SKM-1 (cell line): ENCODE results near the gene TCF12.
"Not testable (repeated sequence)": the region's sequence is repeated elsewhere in the genome, so short reads cannot be mapped to it uniquely, and the experiment has no call there.

Experiments used
- DNase-seq: peaks from one replicate; lab custom pipeline; 2025; ENCODE audit not compliant: unreplicated experiment; lab: John Stamatoyannopoulos, UW

Gene TCF12

DNA sequence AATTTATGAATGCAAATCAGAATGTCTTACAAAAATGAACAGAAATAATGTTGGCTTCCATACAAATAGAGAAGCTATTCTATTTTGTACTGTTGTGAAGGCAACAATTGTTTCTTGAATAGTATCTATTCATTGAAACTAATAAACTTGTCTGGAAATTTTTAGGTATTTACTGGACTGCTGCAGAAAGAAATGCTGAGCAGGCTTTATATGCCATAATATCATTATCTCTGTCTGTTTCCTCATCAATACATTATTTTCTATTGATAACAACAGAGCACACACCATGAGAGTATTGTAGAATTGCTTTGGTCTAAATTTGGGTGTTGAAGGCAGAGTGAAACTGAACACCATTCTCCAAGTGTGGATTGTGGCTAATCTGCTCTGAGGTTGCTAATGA lies 241.3 kb downstream of the TCF12 start:
- no peak for DNase-seq

DNA sequence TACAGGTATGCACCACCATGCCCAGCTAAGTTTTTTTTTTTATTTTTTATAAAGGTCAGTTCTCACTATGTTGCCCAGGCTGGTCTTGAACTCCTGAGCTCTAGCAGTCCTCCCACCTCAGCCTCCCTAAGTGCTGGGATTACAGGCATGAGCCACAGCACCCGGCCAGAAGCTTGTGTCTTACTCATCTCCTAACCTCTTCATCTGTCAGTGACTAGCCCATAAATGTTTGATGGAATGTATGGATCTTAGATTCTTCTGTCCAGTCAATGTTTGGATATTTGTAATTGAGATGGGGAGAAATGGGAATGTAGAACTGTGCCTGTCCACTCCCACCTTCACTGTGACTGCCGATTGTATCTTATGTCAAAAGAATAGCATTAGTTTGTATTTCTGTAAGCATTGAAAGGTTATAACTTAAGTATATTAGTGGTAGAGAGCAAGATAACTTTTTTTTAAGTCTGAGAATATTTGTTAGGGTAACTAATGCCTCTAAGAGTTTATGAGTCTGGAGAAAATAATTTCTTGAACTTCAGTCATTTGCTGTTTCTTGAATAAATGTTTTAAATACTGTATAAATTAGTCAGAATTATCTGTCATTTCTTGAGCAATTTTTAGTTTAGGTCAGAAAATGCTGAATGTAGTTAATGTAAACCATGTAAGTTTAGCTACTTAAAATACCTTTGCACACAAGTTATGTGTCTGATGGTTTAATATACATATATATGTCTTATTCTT lies 242.5 kb downstream of the TCF12 start:
- DNase-seq = no peak

DNA sequence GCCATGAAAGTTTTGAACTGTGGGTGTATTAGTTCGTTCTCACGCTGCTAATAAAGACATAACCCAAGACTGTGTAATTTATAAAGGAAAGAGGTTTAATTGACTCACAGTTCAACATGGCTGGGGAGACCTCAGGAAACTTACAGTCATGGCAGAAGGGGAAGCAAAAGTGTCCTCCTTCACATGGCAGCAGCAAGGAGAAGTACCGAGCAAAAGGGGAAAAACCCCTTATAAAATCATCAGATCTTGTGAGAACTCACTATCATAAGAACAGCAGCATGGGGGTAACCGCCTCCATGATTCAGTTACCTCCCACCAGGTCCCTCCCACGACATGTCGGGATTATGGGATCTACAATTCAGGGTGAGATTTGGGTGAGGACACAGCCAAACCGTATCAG lies 245.8 kb downstream of the TCF12 start:
- DNase-seq = not testable (repeated sequence)

DNA sequence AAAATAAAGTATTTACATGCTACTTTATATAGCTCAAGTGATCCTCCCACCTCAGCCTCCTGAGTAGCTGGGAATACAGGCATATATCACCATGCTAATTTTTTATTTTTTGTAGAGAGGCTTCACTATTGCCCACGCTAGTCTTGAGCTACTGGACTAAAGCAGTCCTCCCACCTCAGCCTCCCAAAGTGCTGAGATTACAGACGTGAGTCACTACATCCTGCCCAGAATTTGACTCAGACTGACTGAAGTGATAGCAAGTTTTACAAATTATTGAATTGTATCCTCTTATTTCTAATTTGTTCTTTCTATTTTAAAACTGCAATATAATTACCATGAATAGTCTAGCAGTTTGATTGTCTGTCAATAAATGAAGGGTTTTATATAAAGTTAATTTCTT lies 247.5 kb downstream of the TCF12 start:
- DNase-seq = no peak

DNA sequence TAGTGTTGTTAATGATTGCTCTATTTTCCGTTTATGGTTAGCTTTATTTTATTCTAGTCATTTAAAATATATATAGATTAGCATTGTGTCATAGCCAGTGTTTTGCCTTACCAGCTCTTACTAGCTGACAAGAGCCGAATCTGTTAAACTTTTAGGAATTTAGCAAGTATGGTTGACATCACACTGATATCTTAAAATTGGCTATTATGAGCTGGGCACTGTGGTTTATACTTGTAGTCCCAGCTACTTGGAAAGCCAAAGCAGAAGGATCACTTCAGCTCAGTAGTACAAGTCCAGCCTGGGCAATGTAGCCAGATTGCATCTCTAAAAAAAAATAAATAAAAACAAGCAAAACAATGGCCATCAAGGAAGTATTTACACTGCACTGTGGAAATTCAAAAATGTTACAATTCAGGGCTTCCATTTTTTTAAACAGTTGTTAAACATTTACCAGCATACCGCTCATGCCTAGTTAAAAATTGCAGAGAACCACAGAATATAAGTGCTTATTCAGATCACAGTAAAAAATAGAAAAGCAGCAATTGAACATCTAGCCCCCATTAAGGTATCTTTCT lies 249.5 kb downstream of the TCF12 start:
- DNase-seq = no peak

DNA sequence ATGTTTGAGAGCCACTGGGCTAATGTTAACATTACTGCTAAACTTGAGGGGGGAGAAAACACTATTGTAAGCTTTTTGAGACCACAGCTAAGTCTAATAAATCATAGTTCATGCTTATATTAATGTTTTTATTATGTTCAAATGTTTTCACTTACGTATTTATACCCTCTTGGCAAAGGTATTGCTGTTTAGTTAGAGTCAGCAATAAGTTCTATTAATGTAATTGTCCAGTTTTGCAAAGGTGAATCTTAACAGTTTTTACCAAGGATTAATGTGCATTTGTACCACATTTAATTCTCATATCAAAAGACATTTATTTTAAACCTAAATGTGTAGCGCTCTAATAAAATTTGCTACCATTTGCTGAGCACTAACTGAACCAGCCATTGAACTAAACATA lies 251.2 kb downstream of the TCF12 start:
- no peak for DNase-seq

DNA sequence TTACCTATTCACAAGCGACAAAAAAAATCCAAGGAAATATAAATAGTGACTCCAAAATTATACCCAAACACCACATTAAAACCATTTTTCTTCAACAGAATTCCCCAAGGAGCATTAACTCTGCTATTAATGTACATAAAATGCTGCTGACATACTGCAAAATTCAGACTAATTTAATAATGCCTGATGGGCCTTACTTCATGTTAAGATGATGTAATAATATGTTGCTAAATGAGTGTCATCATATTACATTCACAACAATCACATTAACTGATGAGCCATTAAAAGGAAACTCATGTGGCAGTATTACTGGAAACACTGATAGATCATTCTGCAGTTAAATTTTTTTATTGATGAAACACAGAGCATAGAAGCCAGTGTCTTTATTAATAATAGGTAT lies 253.0 kb downstream of the TCF12 start:
- DNase-seq = no peak

DNA sequence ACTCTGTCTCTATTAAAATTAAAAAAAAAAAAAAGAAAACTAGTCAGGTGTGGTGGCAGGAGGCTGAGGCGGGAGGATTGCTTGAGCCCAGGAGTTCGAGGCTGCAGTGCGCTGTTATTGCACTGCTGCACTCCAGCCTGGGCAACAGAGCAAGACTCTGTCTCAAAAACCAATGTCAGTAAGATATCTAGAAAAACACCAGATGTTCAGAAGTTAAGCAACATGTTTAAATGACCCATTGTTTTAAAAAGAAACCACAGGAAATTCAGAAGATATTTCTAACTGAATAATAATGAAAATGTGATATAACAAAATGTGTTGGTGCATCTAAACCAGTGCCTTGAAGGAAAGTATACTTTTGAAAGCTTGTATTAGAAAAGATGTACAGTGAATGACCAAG lies 254.5 kb downstream of the TCF12 start:
- no peak for DNase-seq

DNA sequence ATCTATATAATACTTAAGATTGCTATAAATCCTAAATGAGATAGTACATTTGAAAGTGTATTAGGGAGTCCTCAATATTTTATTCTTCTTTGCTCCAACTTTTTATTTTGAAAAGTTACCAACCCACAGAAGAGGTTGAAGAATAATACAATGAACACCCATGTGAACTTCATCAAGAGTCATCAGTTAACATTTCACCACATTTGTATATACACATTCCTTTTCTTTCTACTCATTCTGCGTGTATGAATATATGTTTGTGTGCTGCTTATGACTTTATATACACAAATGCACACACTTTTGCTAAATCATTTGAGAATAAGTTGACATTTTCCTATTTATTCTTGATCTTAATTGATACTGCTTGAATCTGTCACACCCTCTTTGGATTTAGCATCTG lies 264.6 kb downstream of the TCF12 start:
- no peak for DNase-seq

DNA sequence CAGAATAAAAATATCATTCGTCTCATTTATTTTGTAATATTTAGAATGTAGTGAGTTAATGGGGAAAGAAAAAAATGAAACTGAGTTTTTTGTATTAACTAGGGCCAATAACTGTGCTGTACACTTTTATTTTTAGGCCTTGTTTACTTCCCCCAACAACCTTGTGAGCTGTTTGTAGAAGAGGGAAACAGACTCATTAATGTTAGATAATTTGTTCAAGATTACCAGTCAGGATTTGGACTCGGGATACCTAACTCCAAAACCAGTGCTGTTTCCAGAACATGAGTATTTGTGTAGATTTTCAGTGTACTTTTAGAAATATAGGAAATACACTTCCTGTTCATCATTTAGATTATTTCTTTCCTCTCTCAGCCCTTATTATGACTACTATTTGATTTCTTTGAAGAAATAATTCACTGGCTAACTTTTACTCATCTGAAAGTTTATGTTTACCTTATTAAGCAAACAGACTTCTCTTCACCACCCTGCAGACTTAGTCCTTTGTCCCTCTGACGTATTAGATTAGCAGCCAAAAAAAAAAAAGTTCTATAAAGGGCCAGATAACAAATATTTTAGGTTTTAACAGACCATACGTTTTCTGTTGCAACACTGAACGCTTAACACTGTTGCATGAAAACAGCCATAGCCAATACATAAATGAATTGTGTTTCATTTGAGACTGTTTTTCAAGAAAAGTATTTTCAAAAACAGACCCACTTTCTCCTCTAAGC lies 265.3 kb downstream of the TCF12 start:
- DNase-seq = no peak

DNA sequence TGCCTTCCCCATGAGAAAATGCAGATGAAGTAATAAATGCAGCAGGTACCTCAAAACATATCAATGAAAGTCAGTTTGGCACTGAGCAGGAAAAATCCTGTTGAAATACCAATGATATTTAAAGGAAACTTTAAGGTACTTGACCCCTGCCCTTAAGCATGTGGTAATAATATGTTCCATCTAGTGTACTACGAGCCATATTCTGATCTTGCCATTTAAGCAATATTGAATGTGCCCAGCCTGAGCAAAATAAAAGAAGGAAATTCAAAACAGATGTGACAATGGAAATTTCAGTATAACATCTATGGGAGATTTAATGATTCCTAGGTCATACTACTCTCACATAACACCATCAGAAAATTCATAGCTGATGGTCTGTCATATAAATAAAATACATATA lies 266.1 kb downstream of the TCF12 start:
- no peak for DNase-seq

DNA sequence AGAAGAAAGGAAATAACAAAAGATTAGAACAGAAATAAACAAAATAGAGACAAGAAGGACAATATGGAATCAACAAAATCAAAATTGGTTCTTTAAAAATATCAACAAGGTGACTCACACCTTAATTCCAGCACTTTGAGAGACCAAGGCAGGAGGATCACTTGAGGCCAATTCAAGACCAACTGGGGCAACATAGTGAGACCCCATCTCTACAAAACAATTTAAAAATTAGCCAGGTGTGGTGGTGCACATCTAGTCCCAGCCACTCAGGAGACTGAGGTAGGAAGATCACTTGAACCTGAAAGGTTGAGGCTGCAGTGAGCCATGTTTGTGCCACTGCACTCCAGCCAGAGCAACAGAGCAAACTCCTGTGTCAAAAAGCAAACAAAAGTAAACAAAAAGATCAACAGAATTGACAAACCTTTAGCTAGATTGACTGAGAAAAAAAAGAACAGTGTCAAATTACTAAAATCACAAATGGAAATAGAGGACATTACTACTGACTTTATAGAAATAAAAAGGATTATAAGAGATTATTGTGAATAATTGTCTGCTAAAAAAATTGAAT lies 267.1 kb downstream of the TCF12 start:
- DNase-seq = no peak

DNA sequence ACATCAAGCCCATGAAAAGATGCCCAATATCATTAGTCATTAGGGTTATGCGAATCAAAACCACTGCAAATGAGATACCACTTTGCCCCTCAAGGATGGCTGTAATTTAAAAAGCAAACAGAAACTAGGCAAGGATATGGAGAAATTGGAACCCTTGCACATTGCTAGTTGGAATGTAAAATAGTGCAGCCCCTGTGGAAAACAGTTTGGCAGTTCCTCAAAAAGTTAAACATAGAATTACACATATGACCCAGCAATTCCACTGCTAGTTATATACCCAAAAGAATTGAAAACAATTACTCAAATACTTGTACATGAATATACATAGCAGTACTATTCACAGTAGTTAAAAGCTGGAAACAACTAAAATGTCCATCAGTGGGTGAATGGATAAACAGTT lies 271.0 kb downstream of the TCF12 start:
- DNase-seq = no peak

DNA sequence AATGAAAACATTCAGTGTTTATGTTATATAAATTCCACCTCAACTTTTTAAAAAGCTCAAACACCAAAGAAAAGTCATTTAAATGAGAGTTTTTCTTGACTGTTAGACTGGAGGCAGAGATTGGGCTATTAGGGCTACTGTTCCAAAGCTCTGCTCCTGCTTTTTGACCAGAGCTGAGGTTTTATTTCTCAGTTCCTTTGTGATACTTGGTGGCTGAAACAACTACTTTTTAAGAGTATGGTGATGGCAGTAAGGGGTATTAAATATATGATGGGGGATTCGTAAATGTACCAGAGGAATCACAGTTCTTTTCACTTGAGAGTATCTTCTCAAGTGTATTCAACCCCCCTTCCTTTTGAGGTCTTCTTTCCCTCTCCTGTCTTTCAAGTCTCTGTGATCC lies 271.8 kb downstream of the TCF12 start:
- no peak for DNase-seq

DNA sequence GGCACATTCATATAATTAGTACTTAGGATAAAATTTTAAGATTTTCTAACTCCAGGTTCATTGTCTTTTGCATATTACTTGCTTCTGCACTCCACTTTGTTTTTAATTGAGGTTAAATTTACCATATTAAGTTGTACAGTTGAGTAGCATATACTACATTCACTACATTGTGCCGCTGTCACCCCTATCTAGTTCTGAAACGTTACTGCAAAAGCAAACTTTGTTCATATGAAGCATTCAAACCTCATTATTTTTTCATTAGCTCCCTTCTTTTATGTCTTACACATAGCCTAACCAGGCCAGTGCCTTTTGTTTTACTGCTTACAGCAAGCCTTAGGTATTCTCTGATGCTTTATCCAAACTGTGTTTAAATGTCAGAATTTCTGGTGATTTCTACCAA lies 274.7 kb downstream of the TCF12 start:
- no peak for DNase-seq

DNA sequence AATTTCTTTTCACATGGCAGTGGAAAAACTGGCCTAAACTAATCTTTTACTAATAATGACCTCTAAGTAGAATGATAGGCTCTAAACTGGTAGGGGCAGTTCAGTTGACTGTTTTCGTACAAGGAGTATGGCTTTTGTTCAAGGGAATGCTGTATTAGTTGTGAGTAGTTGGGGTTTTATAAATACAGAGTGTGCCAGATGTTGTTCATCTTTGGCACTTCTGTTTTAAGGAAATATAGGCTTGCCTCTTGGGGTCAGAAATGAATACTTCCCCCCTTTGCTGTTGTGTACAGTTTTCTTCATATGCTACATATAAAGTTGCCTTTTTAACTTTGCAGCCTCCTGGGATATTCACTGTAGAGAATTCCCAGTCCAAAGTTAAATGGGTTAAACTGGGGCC lies 276.9 kb downstream of the TCF12 start:
- DNase-seq = no peak

DNA sequence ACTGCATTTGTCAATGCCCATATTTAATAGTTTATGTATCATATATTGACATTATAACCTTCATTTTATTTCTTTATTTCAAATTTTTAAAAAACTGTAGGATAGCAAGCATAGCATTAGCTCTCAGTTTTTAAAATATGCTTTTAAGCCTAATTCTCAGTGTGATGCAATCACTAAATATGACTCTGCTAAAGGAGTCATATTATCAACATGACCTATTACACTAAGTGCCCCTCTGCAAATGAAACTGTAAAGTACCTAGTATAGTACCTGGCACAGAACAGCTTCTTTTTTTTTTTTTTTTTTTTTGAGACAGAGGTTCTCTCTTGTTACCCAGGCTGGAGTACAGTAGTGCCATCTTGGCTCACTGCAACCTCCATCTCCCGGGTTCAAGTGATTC lies 278.4 kb downstream of the TCF12 start:
- DNase-seq = no peak

DNA sequence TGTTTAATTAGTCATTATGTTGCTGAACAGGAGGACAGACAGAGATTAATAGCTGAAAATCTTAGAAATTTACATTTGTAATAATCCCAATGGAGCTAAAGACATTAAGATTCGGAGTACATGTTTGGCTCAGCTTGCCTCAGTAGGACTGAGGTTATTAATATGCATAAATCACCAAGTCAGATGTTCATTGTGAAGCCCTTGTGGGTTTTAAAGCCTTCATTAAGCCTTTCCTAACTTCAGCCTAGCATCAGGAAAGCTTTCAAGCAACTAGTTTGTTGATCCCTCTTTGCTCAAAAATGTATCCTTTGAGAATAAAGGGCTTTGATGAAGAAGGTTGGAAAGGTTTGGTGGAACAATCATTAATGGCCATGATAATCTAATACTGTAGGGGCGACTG lies 279.7 kb downstream of the TCF12 start:
- no peak for DNase-seq

DNA sequence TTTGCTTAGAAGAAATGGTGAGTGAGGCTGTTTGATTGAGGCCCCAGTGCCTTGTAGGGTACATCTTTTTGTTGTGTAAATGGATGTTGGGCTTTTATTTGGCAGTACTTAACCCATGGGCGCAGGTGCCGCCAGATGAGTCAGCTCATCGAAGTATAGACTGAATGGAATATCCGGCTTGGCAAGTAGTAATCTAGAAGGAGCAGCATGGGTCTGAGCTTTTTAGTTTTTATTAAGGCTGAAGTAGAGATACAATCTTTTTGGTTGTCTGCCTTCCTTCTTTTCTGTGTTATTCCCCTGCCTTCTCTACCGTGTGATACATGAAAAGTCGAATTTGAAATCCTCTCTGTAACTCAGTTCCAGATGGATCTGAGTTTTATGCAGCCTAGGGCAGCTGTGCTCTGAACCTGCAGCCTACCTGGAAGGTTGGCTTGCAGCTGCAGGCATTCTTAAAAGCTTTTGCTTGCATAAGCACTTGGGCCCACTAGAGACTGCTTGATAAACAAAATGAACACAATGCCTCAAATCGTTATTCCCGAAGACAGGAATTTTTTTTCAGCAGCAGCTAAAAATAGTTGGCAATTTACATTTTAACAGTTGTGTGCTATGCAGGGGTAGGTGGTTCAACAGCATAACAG lies 280.3 kb downstream of the TCF12 start:
- no peak for DNase-seq

DNA sequence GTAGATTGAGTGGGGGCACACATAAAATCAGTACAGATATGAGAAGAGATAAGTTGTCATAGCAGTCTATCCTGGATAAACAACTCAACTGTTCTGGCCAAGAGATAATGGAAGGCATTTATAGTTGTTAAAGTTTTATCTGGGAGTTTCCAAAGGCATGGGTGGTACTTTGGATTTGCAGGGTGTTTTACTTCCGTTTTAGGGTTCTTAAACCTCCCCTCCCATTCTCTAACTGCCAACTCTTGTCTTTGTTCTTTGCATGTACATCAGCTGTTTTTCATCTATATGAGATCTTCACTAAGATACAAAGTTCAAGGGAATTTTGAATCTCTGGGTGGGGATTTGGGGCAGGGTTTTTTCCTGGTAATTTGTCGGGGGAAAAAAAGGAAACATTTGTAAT lies 283.1 kb downstream of the TCF12 start:
- DNase-seq = no peak

DNA sequence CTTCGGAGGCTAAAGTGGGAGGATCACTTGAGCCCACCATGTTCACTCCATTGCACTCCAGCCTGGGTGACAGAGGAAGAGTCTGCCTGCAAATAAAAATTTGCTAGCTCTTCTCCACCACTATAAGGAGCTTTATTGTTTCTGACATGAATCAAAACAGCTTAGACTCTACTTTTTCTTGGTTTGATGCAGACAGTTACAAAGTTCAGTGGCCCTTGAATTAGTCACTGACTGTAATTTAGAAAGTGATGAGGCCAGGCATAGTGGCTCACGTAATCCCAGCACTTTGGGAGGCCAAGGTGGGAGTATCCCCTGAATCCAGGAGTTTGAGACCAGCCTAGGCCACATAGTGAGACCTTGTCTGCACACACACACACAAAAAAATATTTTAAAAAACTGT lies 285.5 kb downstream of the TCF12 start:
- no peak for DNase-seq
